ENCODE data around the gene RTEL1.

RTEL1 gene

GRCh38 chr20:63741676-63742380, 83.7 kb downstream of the RTEL1 start:
- no peak for DNase-seq (ENCODE audit: low read depth)

GRCh38 chr20:63742381-63743024, 84.4 kb downstream of the RTEL1 start:
- no peak for DNase-seq (ENCODE audit: low read depth)

GRCh38 chr20:63743210-63743970, 85.3 kb downstream of the RTEL1 start:
- DNase-seq (ENCODE audit: low read depth): no peak

GRCh38 chr20:63744158-63744557, 86.0 kb downstream of the RTEL1 start:
- DNase-seq (ENCODE audit: low read depth): no peak

GRCh38 chr20:63744574-63745423, 86.7 kb downstream of the RTEL1 start:
- no peak for DNase-seq (ENCODE audit: low read depth)

- DNase-seq (ENCODE audit: low read depth): no peak
Measured at GRCh38 chr20:63745424-63745805, 87.3 kb downstream of the RTEL1 start.

All from fibroblast of the conjunctiva (primary cell).